HG03520 (cell line): ENCODE data around the gene RIC1.
A peak's percentile ranks its signal among the peaks of the same experiment; 100 is the strongest.
"Not testable (repeated sequence)": the region's sequence is repeated elsewhere in the genome, so short reads cannot be mapped to it uniquely, and the experiment has no call there.

Source experiments
- ATAC-seq: cut with Tn5 transposase; IDR thresholded peaks from one replicate; pipeline ENCODE4 v1.9.1; 2021; ENCODE audit warnings: mild to moderate bottlenecking, moderate library complexity; ENCODE audit not compliant: unreplicated experiment

The RIC1 gene, protein sequence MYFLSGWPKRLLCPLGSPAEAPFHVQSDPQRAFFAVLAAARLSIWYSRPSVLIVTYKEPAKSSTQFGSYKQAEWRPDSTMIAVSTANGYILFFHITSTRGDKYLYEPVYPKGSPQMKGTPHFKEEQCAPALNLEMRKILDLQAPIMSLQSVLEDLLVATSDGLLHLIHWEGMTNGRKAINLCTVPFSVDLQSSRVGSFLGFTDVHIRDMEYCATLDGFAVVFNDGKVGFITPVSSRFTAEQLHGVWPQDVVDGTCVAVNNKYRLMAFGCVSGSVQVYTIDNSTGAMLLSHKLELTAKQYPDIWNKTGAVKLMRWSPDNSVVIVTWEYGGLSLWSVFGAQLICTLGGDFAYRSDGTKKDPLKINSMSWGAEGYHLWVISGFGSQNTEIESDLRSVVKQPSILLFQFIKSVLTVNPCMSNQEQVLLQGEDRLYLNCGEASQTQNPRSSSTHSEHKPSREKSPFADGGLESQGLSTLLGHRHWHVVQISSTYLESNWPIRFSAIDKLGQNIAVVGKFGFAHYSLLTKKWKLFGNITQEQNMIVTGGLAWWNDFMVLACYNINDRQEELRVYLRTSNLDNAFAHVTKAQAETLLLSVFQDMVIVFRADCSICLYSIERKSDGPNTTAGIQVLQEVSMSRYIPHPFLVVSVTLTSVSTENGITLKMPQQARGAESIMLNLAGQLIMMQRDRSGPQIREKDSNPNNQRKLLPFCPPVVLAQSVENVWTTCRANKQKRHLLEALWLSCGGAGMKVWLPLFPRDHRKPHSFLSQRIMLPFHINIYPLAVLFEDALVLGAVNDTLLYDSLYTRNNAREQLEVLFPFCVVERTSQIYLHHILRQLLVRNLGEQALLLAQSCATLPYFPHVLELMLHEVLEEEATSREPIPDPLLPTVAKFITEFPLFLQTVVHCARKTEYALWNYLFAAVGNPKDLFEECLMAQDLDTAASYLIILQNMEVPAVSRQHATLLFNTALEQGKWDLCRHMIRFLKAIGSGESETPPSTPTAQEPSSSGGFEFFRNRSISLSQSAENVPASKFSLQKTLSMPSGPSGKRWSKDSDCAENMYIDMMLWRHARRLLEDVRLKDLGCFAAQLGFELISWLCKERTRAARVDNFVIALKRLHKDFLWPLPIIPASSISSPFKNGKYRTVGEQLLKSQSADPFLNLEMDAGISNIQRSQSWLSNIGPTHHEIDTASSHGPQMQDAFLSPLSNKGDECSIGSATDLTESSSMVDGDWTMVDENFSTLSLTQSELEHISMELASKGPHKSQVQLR (N-terminal part only)

DNA sequence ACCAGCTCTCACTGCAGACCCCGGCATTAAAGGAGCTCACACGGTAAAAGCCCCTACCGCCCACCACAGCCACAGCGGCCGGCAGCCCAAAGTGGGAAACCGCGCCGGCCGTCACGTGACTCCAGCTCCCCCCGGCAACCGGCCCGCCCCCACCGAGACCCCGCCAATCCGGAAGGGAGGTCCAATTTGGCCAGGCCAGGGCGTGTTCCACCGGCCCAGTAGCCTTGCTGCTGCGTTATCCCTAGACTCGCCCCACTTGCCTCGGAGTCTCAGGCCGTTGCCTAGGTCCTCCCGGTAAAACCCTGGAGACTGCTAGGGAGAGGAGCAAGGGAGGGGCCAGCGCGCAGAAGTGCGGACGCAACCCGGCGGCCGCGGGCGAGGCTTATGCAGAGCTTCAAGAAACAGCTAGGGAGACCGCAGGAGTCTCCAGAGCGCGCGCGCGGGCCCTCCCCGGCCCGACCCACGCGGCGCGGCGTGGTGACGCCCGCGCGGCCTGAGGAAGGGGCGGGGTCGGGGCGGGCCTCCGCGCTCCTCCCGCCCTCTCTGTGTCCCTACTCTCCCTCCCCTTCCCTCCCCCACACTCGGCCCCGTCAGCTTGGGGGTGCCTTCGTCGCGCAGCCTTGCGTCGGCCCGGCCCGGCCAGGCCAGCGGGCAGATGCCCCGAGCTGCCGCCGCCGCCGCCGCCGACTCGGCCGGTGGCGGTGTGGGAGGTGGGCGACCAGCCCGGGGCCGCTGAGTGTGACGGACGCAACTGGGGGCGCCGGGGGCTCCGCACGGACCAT, at the start of gene RIC1:
Gene RIC1, plus strand, starts transcription at position 578 of the 782 bp plus-strand sequence. Its CDS starts 203 bp downstream, at position 781.
- ATAC-seq: peak; percentile 51

- ATAC-seq: no peak
These were observed 49.0 kb upstream of the RIC1 start for GRCh38 chr9:5579881-5580280.

GRCh38 chr9:5580650-5581049, 48.3 kb upstream of the RIC1 start:
- no peak for ATAC-seq

DNA sequence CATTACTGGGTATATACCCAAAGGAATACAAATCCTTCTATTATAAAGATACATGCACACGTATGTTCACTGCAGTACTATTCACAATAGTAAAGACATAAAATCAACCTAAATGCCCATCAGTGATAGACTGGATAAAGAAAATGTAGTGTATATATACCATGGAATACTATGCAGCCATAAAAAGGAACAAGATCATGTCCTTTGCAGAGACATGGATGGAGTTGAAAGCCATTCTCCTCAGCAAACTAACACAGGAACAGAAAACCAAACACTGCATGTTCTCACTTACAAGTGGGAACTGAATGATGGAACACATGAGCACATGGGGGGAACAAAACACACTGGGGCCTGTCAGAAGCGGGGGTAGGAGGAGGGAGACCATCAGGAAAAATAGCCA, 47.2 kb upstream of the RIC1 start:
- ATAC-seq: not testable (repeated sequence)

DNA sequence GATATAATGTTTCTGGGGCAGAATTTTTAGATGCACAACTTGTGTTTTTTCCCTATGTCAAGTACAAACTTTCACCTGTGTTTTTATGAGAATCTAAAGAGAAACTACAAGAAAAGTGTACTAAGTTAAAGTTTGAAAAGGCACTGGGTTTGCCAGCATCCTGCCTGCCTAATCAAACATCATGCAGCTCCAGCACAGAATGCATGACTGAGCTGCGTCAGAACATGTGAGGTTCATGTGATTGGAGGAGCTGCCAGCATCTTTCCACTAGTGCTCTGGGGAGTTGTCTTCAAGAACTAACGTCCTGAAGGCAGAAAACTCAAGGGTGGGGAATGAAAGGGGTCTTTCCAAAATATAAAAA, 46.1 kb upstream of the RIC1 start:
- peak; percentile 43 for ATAC-seq

- peak; percentile 36 for ATAC-seq
These were observed 42.5 kb upstream of the RIC1 start for GRCh38 chr9:5586391-5586802.

DNA sequence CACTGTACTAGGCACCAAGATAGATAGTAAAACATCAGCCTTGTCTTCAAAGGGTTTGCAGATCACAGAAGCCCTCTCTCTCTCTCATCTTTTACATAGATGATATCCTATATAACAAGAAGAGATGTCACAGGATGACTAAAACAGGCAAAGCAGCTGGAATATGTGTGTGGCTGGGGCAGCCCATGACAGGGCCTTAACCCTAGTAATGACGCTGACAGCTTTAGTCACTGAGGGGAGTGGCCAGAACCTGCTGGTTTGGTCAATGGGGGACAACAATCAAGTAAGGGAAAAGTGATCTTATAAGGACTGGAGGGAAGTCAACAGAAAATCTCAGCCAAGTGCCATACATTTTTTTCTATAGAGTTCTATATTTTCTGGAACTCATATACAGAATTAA, 41.9 kb upstream of the RIC1 start:
- ATAC-seq: no peak

GRCh38 chr9:5592231-5592630, 36.7 kb upstream of the RIC1 start:
- no peak for ATAC-seq

GRCh38 chr9:5592904-5593303, 36.0 kb upstream of the RIC1 start:
- no peak for ATAC-seq

GRCh38 chr9:5593904-5594303, 35.0 kb upstream of the RIC1 start:
- ATAC-seq: no peak

DNA sequence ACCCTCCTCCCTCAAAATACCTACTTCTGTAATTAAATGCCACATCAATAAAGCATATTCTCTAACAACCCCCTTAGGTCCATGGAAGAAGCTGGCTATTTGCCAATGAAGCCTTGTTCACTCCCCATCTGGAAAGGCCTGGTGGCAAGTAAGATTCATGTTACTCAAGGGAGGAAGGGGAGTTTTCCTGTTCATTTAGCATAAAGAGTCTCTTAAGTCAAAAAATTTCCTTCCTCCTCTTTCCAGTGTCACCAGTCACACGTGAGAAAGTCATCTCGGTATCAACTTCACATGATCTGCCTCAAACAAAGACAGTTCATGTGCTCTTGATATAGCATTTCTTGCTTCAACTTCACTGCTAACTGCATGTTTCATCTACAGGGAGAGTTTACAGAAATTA, 32.7 kb upstream of the RIC1 start:
- ATAC-seq: no peak

GRCh38 chr9:5608298-5609225, 20.3 kb upstream of the RIC1 start:
- ATAC-seq: peak; percentile 52

DNA sequence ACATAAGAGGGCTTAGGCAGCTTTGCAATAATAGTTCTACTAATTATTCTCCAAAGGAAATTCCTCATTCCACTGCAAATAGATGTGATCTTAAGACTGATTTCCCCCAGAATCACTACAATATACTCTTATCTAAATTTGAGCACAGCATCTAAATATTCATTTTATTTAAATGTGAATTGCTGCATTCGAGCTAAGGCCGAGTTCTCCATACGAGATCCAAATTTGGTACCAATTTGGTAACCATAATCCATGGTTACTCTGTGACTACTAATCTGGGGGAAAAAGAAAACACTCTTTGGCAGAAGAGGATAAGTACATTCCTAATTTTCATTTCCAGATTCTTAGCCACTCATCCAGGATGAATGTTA, 19.7 kb upstream of the RIC1 start:
- no peak for ATAC-seq

DNA sequence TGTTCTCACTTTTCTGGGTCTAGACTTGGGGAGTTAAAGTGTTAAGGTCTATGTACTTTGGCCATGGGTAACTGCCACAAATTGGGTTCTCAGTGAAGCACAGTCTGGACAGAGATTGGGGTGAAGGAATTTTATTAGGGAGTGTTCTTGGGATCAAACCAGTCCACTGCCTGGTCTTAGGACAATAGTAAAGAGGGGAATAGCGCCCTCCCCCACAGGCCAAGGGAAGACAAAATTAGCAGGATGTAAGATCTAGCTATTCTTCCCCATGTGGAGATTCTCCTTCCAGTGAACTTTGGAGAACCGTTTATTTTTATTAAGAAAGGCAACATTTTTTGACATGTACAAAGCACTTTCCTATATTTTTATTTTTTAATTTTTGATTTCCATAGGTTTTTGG, 18.4 kb upstream of the RIC1 start:
- no peak for ATAC-seq

DNA sequence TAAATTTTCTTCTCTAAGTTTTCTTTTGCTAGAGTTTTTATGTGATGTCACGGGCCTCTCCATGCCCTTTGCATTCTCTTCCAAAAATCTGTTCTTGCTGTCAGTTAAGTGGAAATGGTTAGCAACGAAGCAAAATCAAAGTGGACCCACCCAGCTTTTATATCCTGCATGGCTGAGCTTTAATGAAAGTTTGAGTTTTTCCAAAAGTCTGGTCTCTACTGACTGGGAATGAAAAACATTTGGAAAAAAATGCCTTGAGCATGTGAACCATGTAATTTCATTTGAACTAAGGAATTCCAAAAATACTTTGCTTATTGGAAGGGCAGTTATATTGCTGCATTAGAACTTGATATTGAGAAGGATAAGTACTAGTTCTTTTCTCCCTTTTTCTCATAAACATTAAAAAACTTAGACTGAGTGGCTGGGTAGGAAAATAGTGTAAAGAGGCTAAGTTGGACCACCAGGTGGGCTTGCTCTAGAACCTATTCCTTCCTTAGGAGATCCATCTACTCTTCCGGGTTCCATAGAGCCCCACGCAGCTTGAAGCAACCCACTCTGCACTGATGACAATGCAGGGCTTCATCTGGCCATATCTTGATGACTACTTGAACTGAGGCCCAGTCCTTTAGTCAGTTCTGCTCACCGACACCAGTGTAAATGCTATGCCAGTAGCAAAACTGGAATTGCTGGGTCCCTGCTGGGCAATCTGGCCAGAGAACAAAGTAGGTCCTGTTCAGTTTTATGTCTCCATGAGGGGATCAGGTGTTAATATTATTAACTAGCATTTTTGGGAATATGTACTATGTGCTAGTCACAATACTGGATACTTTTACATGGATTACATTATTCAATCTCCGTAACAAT, 17.4 kb upstream of the RIC1 start:
- no peak for ATAC-seq

GRCh38 chr9:5612185-5612530, 16.7 kb upstream of the RIC1 start:
- no peak for ATAC-seq

DNA sequence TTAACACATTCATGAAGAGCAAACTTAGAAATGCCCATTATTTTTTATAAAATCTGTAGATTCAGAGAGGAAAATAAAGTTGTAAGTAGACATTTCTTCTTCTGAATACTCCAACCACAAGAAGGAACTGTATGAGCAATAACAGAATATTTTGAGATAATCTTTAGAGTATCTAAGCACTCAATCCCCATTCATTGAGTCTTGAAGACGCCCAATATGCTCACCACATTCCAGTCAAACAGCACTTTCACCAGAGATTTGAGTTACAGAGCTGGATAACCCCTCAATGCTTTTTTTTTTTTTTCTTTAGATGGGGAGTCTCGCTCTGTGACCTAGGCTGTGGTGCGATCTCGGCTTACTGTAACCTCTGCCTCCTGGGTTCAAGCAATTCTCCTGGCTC, 14.7 kb upstream of the RIC1 start:
- no peak for ATAC-seq

DNA sequence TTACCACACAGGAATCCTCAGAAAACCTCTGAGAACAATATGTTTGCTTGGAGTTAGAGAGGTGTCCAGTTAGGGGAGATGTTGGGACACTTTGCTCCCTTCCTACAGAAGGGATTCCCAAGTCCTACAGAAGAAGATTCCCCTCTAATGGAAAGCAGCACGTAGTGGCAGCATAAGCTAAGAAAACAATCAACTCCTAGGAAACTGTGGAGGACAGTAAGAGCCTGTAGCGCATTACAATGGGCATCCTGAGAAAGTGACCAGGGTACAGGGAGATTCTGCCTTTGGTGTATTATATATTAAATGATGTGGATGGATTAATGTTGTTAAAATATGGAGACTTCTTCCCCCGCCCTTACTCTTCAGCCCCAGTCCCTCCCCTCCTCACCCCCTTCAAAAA, 13.9 kb upstream of the RIC1 start:
- no peak for ATAC-seq

DNA sequence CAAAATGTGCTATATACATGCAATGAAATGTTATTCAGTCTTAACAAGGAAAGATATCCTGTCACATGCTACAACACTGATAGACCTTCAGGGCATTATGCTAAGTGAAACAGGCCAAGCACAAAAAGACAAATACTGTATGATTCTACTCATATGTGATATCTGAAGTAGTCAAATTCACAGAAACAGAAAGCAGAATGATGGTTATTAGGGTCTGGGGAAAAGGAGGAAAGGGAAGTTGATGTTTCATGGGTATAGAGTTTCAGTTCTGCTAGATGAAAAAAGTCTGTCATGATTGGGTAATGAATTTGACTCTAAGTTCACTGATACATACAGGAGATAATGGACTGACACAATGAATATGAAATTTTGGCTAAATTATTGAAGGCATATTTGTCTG, 11.2 kb upstream of the RIC1 start:
- ATAC-seq: peak; percentile 92
